ENCODE results near the gene NEK1. TPM values are rescaled to one million over a fixed set of nuclear protein-coding genes. Genes with fewer than 3 reads are reported as not detected.

The NEK1 gene
- total and polyA plus RNA-seq, 2 of the 13 experiments (the other 11 are each of a cell fraction or from before 2014, with no cell fraction given), result 2.9 to 5.4 TPM

DNA sequence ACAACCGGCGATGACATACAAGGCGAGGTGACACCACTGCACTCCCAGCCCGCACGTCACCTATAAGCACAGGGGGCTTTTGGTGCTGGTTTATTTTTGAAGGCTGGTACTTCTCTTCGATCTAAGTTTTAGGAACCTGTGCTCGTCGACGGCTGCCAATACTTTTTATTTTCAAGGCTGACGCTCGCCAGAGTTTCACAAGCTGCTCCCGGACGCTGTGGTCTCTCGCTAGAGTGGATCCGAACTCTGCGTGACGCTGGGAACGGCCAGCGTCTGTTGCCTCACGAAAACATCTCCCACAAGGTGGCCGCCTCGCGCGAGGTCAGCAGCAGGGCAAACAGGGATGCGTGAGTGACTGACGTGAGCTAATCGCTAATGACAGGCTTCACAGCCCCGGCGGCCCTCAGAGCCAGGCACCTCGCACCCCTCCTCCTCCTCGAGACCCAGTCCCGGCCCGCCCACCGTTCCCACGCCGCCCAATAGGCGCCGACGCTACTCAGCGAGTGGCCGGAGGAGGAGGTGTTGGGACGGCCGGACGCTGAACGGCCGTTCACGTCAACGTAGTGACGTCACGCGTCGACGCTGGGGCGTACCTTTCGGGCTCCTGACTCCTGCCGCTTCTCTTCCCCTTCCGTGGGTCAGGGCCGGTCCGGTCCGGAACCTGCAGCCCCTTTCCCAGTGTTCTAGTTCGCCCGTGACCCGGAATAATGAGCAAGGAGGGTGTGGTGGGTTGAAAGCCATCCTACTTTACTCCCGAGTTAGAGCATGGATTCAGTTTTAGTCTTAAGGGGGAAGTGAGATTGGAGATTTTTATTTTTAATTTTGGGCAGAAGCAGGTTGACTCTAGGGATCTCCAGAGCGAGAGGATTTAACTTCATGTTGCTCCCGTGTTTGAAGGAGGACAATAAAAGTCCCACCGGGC, 7.8 kb upstream of the NEK1 start, which contains the start of gene CLCN3 (continued):
- peak; percentile 95 for TF ChIP-seq ZNF687 (CRISPR knock-in tag; IDR thresholded peaks at IDR 0.05)
- no peak for TF ChIP-seq MTA3 (CRISPR knock-in tag; IDR thresholded peaks at IDR 0.05)
- TF ChIP-seq, protein P1, sequence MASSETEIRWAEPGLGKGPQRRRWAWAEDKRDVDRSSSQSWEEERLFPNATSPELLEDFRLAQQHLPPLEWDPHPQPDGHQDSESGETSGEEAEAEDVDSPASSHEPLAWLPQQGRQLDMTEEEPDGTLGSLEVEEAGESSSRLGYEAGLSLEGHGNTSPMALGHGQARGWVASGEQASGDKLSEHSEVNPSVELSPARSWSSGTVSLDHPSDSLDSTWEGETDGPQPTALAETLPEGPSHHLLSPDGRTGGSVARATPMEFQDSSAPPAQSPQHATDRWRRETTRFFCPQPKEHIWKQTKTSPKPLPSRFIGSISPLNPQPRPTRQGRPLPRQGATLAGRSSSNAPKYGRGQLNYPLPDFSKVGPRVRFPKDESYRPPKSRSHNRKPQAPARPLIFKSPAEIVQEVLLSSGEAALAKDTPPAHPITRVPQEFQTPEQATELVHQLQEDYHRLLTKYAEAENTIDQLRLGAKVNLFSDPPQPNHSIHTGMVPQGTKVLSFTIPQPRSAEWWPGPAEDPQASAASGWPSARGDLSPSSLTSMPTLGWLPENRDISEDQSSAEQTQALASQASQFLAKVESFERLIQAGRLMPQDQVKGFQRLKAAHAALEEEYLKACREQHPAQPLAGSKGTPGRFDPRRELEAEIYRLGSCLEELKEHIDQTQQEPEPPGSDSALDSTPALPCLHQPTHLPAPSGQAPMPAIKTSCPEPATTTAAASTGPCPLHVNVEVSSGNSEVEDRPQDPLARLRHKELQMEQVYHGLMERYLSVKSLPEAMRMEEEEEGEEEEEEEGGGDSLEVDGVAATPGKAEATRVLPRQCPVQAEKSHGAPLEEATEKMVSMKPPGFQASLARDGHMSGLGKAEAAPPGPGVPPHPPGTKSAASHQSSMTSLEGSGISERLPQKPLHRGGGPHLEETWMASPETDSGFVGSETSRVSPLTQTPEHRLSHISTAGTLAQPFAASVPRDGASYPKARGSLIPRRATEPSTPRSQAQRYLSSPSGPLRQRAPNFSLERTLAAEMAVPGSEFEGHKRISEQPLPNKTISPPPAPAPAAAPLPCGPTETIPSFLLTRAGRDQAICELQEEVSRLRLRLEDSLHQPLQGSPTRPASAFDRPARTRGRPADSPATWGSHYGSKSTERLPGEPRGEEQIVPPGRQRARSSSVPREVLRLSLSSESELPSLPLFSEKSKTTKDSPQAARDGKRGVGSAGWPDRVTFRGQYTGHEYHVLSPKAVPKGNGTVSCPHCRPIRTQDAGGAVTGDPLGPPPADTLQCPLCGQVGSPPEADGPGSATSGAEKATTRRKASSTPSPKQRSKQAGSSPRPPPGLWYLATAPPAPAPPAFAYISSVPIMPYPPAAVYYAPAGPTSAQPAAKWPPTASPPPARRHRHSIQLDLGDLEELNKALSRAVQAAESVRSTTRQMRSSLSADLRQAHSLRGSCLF (CRISPR knock-in tag; IDR thresholded peaks at IDR 0.05; ENCODE audit: borderline replicate concordance), result no peak
- no peak for TF ChIP-seq CSRNP2 (CRISPR knock-in tag; conservative IDR thresholded peaks at IDR 0.05; ENCODE audit: low read depth)
- no peak for TF ChIP-seq ZC3H4 (CRISPR knock-in tag; IDR thresholded peaks at IDR 0.05; ENCODE audit: borderline replicate concordance)
- TF ChIP-seq ZNF441 (CRISPR knock-in tag; IDR thresholded peaks at IDR 0.05; ENCODE audit: borderline replicate concordance), result 0 out of 2 replicates have a peak, but pooled peaks have one; percentile 50
- TF ChIP-seq ZNF557 (CRISPR knock-in tag; IDR thresholded peaks at IDR 0.05), result no peak
- peak; percentile 38; the same call in 1 of the 2 replicates for TF ChIP-seq KDM4B (CRISPR knock-in tag; IDR thresholded peaks at IDR 0.05)
- 0 out of 2 replicates have a peak, but pooled peaks have one; percentile 42 for TF ChIP-seq FOXK1 (CRISPR knock-in tag; IDR thresholded peaks at IDR 0.05; ENCODE audit: borderline replicate concordance, low read depth)
- peak; percentile 50; the same call in 1 of the 2 replicates for TF ChIP-seq MTA1 (CRISPR knock-in tag; IDR thresholded peaks at IDR 0.05; ENCODE audit: borderline replicate concordance)
- no peak for TF ChIP-seq NAIF1 (CRISPR knock-in tag; IDR thresholded peaks at IDR 0.05; ENCODE audit: borderline replicate concordance)
- no peak for TF ChIP-seq ZFP36 (IDR thresholded peaks at IDR 0.05; ENCODE audit: borderline replicate concordance, low read depth, low read length, partially characterized antibody)
- TF ChIP-seq ZSCAN29 (CRISPR knock-in tag; conservative IDR thresholded peaks at IDR 0.05), result no peak
- TF ChIP-seq NFIC (IDR thresholded peaks at IDR 0.05; ENCODE audit: low read length), result no peak
- peak; percentile 95 for TF ChIP-seq AHR (CRISPR knock-in tag; IDR thresholded peaks at IDR 0.05)
- TF ChIP-seq ZNF232 (CRISPR knock-in tag; IDR thresholded peaks at IDR 0.05; ENCODE audit: borderline replicate concordance), result no peak; the same call in 1 of the 2 replicates
- TF ChIP-seq NCOA5 (CRISPR knock-in tag; IDR thresholded peaks at IDR 0.05), result no peak
- no peak for TF ChIP-seq RBM22 (optimal IDR thresholded peaks at IDR 0.05; ENCODE audit: low read length)

Data from HepG2 (cell line).